ENCODE data around the gene CTAGE6. TPM values are rescaled to one million over a fixed set of nuclear protein-coding genes. Genes with fewer than 3 reads are reported as not detected.
"Not testable (repeated sequence)": the region's sequence is repeated elsewhere in the genome, so short reads cannot be mapped to it uniquely, and the experiment has no call there.

The CTAGE6 gene
- total RNA-seq, 1 experiment from 2014 or later, result not detected

- H3K27me3 ChIP-seq (ENCODE audit: insufficient read depth, low read length); H2AFZ ChIP-seq (ENCODE audit: low read depth, low read length, poor library complexity, severe bottlenecking); H3K79me2 ChIP-seq (ENCODE audit: insufficient read depth, low read length); BruUV-seq (replicated peaks); H3K4me3 ChIP-seq (replicated peaks in 1 of 2; ENCODE audit: low read depth in 1 of 2, low read length in 2 of 2); RAD21 ChIA-PET (ENCODE audit: low non-redundant PET in 1 of 2, low total read pairs in 2 of 2, uncharacterized antibody in 2 of 2, unreplicated experiment in 2 of 2); DNase-seq (ENCODE audit: low read depth, low spot score); H3K9me3 ChIP-seq (ENCODE audit: control insufficient read depth in 1 of 2, insufficient read depth in 1 of 2, low read depth in 1 of 2, low read length in 2 of 2); H3K4me2 ChIP-seq (ENCODE audit: low read length); H3K9ac ChIP-seq (ENCODE audit: low read length); H4K20me1 ChIP-seq (ENCODE audit: insufficient read depth); H3K9me2 ChIP-seq (ENCODE audit: insufficient read depth); H3K27ac ChIP-seq (ENCODE audit: low read depth, low read length); H3K36me3 ChIP-seq (ENCODE audit: control insufficient read depth in 1 of 2, insufficient read depth in 2 of 2, low read length in 2 of 2); H3K4me1 ChIP-seq (ENCODE audit: control insufficient read depth in 1 of 2, insufficient read depth in 2 of 2, low read length in 2 of 2); CTCF ChIA-PET; intact Hi-C loops (cut with micrococcal nuclease); POLR2A ChIA-PET: not testable (repeated sequence)
- 0 out of 2 replicates have a peak, but pooled peaks have one; percentile 38 for ATAC-seq
Observed at GRCh38 chr7:143720335-143720734, 37.2 kb downstream of the CTAGE6 start.

DNA sequence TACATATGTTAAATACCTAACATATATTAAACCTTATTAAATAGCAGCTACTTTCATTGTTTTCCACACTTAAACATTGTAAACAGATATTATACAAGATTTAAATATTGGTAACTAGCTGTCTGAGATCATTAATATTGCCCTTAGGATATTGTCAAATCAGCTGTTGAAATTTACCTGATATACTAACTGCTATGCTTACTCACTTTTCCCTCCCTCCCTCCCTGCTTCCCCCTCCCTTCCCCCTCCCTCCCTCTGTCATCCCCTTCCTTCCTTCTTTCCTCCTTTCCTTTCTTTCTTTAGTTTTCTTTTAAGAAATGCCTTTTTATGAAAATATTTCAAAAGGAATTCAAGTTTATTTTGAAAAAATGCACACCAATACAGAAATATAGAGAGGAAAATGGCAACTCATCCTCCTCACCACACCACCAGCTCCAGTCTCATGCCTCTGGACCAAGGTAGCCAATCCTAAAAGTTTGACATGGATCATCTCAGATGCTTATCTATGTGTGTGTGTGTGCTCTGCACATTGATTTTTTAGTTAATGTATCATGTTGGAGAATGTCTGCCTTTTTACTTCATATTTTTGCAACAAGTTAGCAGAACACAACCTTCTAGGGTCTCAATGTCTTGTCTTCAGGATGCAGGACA is 41.8 kb downstream of the CTAGE6 start:
- ATAC-seq; BruUV-seq (replicated peaks); H3K9me2 ChIP-seq (ENCODE audit: insufficient read depth); H3K27me3 ChIP-seq (ENCODE audit: insufficient read depth, low read length); RAD21 ChIA-PET (ENCODE audit: low non-redundant PET in 1 of 2, low total read pairs in 2 of 2, uncharacterized antibody in 2 of 2, unreplicated experiment in 2 of 2); H3K4me2 ChIP-seq (ENCODE audit: low read length); H3K79me2 ChIP-seq (ENCODE audit: insufficient read depth, low read length); H3K36me3 ChIP-seq (ENCODE audit: control insufficient read depth in 1 of 2, insufficient read depth in 2 of 2, low read length in 2 of 2); H3K9me3 ChIP-seq (ENCODE audit: control insufficient read depth in 1 of 2, insufficient read depth in 1 of 2, low read depth in 1 of 2, low read length in 2 of 2); H2AFZ ChIP-seq (ENCODE audit: low read depth, low read length, poor library complexity, severe bottlenecking); CTCF ChIA-PET; DNase-seq (ENCODE audit: low read depth, low spot score); H4K20me1 ChIP-seq (ENCODE audit: insufficient read depth); H3K9ac ChIP-seq (ENCODE audit: low read length); H3K27ac ChIP-seq (ENCODE audit: low read depth, low read length); intact Hi-C loops (cut with micrococcal nuclease); H3K4me3 ChIP-seq (replicated peaks in 1 of 2; ENCODE audit: low read depth in 1 of 2, low read length in 2 of 2); H3K4me1 ChIP-seq (ENCODE audit: control insufficient read depth in 1 of 2, insufficient read depth in 2 of 2, low read length in 2 of 2); POLR2A ChIA-PET: not testable (repeated sequence)

GRCh38 chr7:143714581-143715454 is 42.7 kb downstream of the CTAGE6 start:
- BruUV-seq (replicated peaks); H3K27ac ChIP-seq (ENCODE audit: low read depth, low read length); H3K9ac ChIP-seq (ENCODE audit: low read length); intact Hi-C loops (cut with micrococcal nuclease); RAD21 ChIA-PET (ENCODE audit: low non-redundant PET in 1 of 2, low total read pairs in 2 of 2, uncharacterized antibody in 2 of 2, unreplicated experiment in 2 of 2); H3K9me2 ChIP-seq (ENCODE audit: insufficient read depth); H2AFZ ChIP-seq (ENCODE audit: low read depth, low read length, poor library complexity, severe bottlenecking); POLR2A ChIA-PET; H3K4me1 ChIP-seq (ENCODE audit: control insufficient read depth in 1 of 2, insufficient read depth in 2 of 2, low read length in 2 of 2); H3K36me3 ChIP-seq (ENCODE audit: control insufficient read depth in 1 of 2, insufficient read depth in 2 of 2, low read length in 2 of 2); H3K9me3 ChIP-seq (ENCODE audit: control insufficient read depth in 1 of 2, insufficient read depth in 1 of 2, low read depth in 1 of 2, low read length in 2 of 2); CTCF ChIA-PET; DNase-seq (ENCODE audit: low read depth, low spot score); H3K79me2 ChIP-seq (ENCODE audit: insufficient read depth, low read length); H3K4me3 ChIP-seq (replicated peaks in 1 of 2; ENCODE audit: low read depth in 1 of 2, low read length in 2 of 2); H3K27me3 ChIP-seq (ENCODE audit: insufficient read depth, low read length); ATAC-seq; H3K4me2 ChIP-seq (ENCODE audit: low read length); H4K20me1 ChIP-seq (ENCODE audit: insufficient read depth): not testable (repeated sequence)

DNA sequence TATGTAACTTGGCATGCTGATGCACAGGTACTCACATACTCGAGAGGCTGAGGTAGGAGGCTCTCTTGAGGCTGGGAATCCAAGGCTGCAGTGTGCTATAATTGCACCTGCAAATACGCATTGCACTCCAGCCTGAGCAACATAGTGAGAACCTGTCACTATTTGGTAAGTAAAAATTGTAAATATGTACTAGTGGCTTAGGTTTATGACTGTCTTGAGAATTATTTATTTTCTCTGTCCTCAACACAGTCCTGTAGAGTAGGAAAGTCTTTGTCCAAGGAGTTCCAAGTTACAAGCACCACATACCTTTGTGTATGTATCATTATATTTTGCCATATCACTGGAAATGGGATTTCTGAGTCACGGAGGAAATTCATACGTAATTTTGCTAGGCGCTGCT is 45.1 kb downstream of the CTAGE6 start:
- H3K9ac ChIP-seq (ENCODE audit: low read length); RAD21 ChIA-PET (ENCODE audit: low non-redundant PET in 1 of 2, low total read pairs in 2 of 2, uncharacterized antibody in 2 of 2, unreplicated experiment in 2 of 2); H3K4me1 ChIP-seq (ENCODE audit: control insufficient read depth in 1 of 2, insufficient read depth in 2 of 2, low read length in 2 of 2); CTCF ChIA-PET; DNase-seq (ENCODE audit: low read depth, low spot score); H3K79me2 ChIP-seq (ENCODE audit: insufficient read depth, low read length); H4K20me1 ChIP-seq (ENCODE audit: insufficient read depth); H3K27ac ChIP-seq (ENCODE audit: low read depth, low read length); H3K4me3 ChIP-seq (replicated peaks in 1 of 2; ENCODE audit: low read depth in 1 of 2, low read length in 2 of 2); intact Hi-C loops (cut with micrococcal nuclease); H3K4me2 ChIP-seq (ENCODE audit: low read length); POLR2A ChIA-PET; BruUV-seq (replicated peaks); H3K9me3 ChIP-seq (ENCODE audit: control insufficient read depth in 1 of 2, insufficient read depth in 1 of 2, low read depth in 1 of 2, low read length in 2 of 2); H3K36me3 ChIP-seq (ENCODE audit: control insufficient read depth in 1 of 2, insufficient read depth in 2 of 2, low read length in 2 of 2); H3K27me3 ChIP-seq (ENCODE audit: insufficient read depth, low read length); H3K9me2 ChIP-seq (ENCODE audit: insufficient read depth); H2AFZ ChIP-seq (ENCODE audit: low read depth, low read length, poor library complexity, severe bottlenecking): not testable (repeated sequence)
- peak; percentile 36 for ATAC-seq

Measured in HCT116 (cell line).